RWPE2 (cell line): ENCODE data around the gene TGFBR1.

Experiments used
- ATAC-seq: fragments of 200-7000 bp; cut with Tn5 transposase; 3 replicates; pipeline ENCODE4 v1.9.1; 2021; ENCODE audit warnings: low read depth
- DNase-seq: peaks from one replicate; pipeline ENCODE4 v3.0.0-alpha.2; 2020; ENCODE audit warnings: low spot score
- H3K27ac ChIP-seq: fragments of 450-650 bp; 2 replicates; pipeline ENCODE4 v1.5.1; 2017; ENCODE audit warnings: mild to moderate bottlenecking; ENCODE audit not compliant: poor library complexity, severe bottlenecking
- H3K27me3 ChIP-seq: fragments of 250-450 bp; sonication (Bioruptor Pico); 2 replicates; pipeline ENCODE4 v1.5.1; 2021; ENCODE audit warnings: mild to moderate bottlenecking, moderate library complexity; ENCODE audit not compliant: insufficient read depth, poor library complexity, severe bottlenecking
- H3K36me3 ChIP-seq: fragments of 250-450 bp; sonication (Bioruptor Pico); 2 replicates; pipeline ENCODE4 v1.5.1; 2020; ENCODE audit warnings: low read depth, mild to moderate bottlenecking, moderate library complexity
- H3K4me1 ChIP-seq: fragments of 250-450 bp; sonication (Bioruptor Pico); 2 replicates; pipeline ENCODE4 v1.5.1; 2021; ENCODE audit warnings: mild to moderate bottlenecking, moderate library complexity; ENCODE audit not compliant: insufficient read depth, poor library complexity, severe bottlenecking
- H3K4me3 ChIP-seq: fragments of 250-450 bp; sonication (Bioruptor Pico); 2 replicates; pipeline ENCODE4 v1.5.1; 2021; ENCODE audit warnings: mild to moderate bottlenecking, moderate library complexity; ENCODE audit not compliant: severe bottlenecking
- H3K9me3 ChIP-seq: fragments of 250-450 bp; sonication (Bioruptor Pico); 2 replicates; pipeline ENCODE4 v1.5.1; 2021; ENCODE audit warnings: mild to moderate bottlenecking, moderate library complexity; ENCODE audit not compliant: severe bottlenecking
- CTCF ChIP-seq: fragments of 450-650 bp; IDR thresholded peaks from one replicate; pipeline ENCODE4 v1.5.1; 2017; ENCODE audit warnings: mild to moderate bottlenecking, moderate library complexity; ENCODE audit not compliant: poor library complexity, severe bottlenecking

TGFBR1 gene

DNA sequence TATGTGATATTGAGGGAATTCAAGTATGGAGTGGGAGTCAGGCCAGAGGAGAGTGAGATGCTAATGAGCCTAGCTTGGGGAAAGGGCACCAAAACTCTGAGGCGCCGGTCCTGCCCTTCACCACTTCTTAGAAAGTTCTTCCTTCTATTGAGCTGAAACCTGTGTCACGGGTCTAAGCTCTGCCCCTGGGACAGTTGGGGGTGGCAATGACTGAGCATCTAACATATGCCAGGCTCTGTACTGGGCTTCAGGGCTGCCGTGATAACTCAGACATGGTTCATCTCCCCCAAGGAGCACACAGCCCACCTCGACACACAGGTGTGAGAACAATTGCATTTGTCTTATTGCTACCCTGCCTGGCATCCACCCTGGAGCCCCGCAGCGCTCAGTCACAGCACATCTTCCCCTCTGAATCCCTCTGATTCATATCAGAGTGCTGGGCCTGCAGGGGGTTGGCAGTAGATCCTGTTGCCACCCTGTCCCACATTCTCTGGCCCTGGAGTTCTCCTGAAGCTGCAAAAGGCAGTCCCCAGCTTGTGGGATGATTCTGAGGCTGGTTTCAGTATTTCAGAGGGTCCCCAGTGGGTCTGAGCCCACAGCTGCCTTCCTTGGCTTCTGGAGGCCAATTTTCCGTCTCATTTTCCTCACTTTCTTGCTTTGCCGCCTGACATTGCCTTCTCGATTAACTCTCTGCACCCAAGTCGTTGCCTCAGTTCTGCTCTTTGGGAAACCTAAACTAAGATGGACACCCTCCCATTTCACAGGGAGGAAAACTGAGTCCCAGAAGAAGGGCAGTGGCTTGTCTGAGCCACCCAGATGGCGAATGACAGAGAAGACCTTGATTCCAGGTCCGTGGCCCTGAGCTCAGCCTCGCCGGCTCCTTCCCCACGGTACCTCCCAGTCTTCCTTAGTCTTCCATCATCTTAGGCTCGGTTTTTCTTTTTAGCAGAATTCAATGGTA is 74.3 kb downstream of the TGFBR1 start:
- no peak for ATAC-seq
- no peaks in the 10 kb centered on the region for H3K27me3 ChIP-seq
- no peak for TF ChIP-seq CTCF
- no peaks in the 10 kb centered on the region for H3K36me3 ChIP-seq
- H3K9me3 ChIP-seq: no peaks in the 10 kb centered on the region
- H3K4me3 ChIP-seq: no peak overlapping the region
- no peaks in the 10 kb centered on the region for H3K4me1 ChIP-seq
- DNase-seq: no peak
- no peak overlapping the region for H3K27ac ChIP-seq

- no peaks in the 10 kb centered on the region for H3K36me3 ChIP-seq
- DNase-seq (no peak), ATAC-seq (no peak)
- no peak overlapping the region for H3K27ac ChIP-seq
- no peaks in the 10 kb centered on the region for H3K4me1 ChIP-seq
- H3K9me3 ChIP-seq: no peaks in the 10 kb centered on the region
- no peak for TF ChIP-seq CTCF
- no peak overlapping the region for H3K4me3 ChIP-seq
- no peaks in the 10 kb centered on the region for H3K27me3 ChIP-seq
These were observed 75.3 kb downstream of the TGFBR1 start for GRCh38 chr9:99180199-99180598.

GRCh38 chr9:99180662-99181061 is 75.7 kb downstream of the TGFBR1 start:
- H3K4me1 ChIP-seq: no peaks in the 10 kb centered on the region
- H3K36me3 ChIP-seq: no peaks in the 10 kb centered on the region
- TF ChIP-seq CTCF: no peak
- H3K4me3 ChIP-seq: no peak overlapping the region
- ATAC-seq (no peak), DNase-seq (no peak)
- H3K27me3 ChIP-seq: no peaks in the 10 kb centered on the region
- no peaks in the 10 kb centered on the region for H3K9me3 ChIP-seq
- no peak overlapping the region for H3K27ac ChIP-seq

DNA sequence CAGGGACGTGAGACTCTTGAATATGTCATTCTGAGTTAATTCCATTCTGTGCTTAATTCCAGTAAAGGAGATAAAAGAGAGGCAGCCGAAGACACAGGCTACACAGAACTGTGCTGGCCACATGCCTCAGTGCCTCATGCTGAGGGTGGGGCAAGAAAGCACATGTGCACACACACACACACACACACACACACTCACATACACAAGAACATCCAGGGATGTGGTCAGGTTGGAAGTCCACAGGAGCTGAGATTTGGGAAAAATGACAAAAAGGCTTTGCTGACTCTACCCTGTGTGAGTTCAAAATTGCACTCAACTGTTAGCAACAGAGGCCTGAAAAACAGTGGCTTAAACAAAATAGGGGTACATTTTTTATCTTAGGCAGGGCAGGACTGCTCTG is 76.3 kb downstream of the TGFBR1 start:
- no peak overlapping the region for H3K27ac ChIP-seq
- no peaks in the 10 kb centered on the region for H3K9me3 ChIP-seq
- H3K4me3 ChIP-seq: no peak overlapping the region
- no peaks in the 10 kb centered on the region for H3K36me3 ChIP-seq
- DNase-seq: no peak
- no peaks in the 10 kb centered on the region for H3K4me1 ChIP-seq
- TF ChIP-seq CTCF: no peak
- H3K27me3 ChIP-seq: no peaks in the 10 kb centered on the region
- ATAC-seq: no peak

GRCh38 chr9:99181621-99182020 is 76.7 kb downstream of the TGFBR1 start:
- Histone ChIP-seq H3K4me3 (no peak overlapping the region), H3K27ac (no peak overlapping the region), H3K4me1 (no peaks in the 10 kb centered on the region), H3K36me3 (no peaks in the 10 kb centered on the region), H3K9me3 (no peaks in the 10 kb centered on the region), H3K27me3 (no peaks in the 10 kb centered on the region)
- ATAC-seq (no peak), DNase-seq (no peak)
- no peak for TF ChIP-seq CTCF
